ENCODE data around the gene DHODH.

- no peak for TF ChIP-seq CTCF (IDR thresholded peaks at IDR 0.05 in 4 of 5, conservative IDR thresholded peaks at IDR 0.05 in 1 of 5)
- TF ChIP-seq POLR2A (IDR thresholded peaks at IDR 0.05): no peak
Measured at GRCh38 chr16:71974068-71974818, 34.3 kb upstream of the DHODH start.
